DMS114 treated with DMSO at 0.1 percent for 48 hours (cell line): Measurements from ENCODE around the gene INPP5A.

Experiments used
- DNase-seq: peaks from one replicate; lab custom pipeline; 2025; ENCODE audit not compliant: unreplicated experiment; lab: John Stamatoyannopoulos, UW

Gene INPP5A

DNA sequence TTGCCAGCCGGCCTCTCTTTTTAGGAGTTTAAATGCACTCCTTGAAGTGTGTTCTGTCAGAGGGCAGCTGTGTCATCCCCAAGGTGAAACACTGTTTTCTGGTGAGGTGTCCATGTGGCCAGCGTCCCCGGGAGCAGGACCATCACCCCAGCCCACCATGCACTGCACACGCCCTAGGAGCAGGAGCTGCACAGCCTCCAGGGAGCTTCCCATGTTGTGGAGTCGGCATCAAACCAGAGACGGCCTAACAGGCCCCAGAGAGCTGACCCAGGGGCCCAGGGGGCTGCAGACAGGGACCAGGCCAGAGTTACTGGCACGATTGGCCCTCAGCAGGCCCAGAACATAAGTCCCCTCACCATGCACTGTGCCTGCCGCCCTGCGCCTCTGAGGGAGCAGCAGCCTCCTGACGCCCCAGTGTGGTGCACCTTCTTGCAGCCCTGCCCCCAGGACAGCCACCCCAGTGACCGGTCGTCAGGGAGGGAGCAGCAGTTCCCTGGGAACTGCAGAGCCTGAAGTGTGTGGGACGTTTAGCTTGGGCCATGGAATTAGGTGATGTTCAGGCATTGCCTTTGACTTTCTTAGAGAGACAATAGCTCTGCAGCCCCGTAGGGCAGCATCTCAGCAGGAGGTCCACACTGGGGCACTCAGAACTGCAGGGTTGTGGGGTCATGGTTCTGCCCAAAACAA is 150.4 kb downstream of the INPP5A start:
- DNase-seq = no peak

DNA sequence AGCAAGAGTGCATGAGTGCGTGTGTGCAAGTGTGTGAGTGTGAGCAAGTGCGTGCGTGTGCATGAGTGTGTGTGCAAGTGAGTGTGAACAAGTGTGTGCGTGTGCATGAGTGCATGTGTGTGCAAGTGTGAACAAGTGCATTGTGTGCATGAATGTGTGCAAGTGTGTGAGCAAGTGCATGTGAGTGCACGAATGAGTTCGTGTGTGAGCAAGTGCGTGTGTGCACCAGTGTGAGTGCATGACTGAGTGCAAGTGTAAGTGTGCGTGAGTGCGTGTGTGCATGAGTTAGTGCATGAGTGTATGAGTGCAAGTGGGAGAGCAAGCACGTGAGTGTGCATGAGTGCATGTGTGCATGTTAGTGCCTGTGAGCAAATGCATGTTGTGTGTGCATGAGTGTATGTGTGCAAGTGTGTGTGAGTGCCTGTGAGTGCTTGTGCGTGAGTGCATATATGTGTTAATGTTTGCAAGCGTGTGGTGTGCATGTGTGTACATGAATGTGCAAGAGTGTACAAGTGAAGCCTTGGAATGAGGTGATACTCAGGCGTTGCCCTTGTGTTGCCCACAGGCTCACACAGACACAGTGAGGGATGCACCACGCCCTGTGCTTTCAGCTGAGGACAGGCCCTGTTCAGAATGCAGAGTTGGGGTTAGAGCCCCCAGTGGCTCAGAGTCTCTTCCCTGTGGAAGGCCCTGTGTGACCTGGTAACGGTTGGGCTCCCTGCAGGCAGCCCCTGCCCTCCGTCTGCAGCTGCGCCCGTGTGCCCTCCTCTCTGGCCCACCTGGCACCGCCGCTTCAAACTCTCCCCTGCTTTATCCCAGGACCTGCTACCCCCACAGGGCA is 151.2 kb downstream of the INPP5A start:
- DNase-seq = no peak

DNA sequence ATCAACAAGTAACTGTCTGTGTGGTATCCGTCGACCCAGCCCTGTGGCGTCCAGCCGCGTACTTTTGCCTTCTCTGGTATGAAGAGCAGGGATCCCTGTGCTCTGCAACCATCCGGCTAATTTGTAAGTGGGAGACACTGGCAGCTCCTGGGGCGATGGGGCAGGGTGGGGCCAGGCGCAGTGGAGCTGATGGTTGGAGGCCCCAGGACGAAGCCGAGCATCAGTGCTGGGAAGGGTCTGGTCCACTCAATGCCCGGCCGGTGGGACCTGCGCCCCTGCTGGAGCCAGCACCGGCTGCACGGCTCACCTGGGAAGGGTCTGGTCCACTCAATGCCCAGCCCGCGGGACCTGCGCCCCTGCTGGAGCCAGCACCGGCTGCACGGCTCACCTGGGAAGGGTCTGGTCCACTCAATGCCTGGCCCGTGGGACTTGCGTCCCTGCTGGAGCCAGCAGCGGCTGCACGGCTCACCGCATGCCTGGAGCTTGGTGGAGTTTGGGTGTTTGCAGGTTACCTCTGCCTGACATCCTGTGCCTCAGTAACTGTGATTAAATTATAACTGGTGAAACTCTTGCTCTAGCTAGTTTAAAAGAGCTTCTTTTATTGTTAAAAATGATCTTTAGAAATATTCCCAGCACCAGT is 152.3 kb downstream of the INPP5A start:
- no peak for DNase-seq

DNA sequence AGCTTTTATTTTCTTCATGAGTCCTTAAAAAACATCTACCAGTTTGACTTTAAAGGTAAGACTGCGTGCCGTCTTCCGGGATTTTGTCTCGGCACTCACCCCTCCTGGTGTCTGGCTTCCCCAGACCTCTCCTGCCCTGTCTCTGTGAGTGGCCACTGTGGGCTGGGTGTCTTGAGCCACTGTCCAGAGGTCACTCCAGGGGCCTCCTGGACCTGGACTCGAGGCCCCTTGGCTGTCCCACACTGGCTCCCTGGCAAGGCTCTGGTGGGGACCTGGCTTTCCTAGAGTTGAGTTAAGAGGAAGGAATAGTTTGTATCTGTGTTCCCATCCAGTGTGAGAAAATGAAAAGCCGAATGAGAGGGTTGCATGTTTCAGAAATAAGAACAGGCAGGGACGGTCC is 152.8 kb downstream of the INPP5A start:
- DNase-seq = no peak

DNA sequence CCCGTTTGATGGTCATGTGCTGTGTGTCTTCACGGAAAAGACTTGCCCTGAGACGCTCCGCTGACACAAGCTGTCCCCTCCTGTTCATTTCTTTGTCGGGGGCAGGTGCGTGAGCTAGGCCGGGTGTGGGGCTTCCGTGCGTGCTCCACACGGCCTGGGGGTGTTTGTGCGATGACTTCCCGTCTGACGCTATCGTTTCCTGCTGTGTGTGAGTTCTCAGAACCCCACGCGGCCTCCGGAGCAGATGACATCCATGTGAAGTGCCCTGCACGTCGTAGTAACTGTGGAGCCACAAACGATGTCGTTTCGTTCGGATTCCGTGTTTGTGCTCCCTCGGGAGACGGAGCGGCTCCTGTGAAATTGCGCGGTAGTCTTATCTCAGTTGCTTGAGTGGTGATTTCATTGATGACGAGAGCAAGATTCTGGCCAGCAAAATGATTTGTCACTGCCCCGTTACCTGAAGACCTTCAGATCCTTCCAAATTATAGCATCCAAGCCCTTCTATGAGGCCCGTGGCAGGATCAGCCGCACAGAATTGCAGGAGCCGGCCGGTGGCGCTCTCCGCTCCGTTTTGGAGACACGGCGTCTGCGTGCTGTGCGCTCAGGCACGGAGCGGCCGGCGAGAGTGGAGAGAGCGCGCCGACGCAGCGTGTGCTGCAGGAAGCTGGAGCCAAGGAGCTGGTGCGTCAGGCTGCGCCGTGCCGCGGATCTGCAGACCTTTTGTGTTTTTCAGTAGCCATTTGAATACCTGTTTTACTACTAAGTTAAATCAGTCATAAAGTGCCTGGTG is 153.4 kb downstream of the INPP5A start:
- no peak for DNase-seq

DNA sequence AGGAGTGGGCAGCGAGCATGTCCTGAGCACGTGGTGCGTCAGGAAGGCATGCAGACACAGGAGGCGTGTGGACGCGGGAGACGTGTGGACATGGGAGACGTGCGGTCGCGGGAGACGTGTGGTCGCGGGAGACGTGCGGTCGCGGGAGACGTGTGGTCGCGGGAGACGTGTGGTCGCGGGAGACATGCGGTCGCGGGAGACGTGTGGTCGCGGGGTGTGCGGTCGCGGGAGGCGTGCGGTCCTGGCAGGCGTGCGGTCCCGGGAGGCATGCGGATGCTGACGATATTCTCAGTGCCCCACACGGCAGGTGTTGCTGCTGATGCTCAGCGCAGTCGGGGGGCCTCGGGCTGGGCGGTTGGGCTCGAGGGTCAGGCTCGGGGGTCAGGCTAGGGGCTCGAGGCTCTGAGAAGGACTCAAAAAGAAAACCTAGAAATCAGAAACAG is 154.1 kb downstream of the INPP5A start:
- DNase-seq = no peak

DNA sequence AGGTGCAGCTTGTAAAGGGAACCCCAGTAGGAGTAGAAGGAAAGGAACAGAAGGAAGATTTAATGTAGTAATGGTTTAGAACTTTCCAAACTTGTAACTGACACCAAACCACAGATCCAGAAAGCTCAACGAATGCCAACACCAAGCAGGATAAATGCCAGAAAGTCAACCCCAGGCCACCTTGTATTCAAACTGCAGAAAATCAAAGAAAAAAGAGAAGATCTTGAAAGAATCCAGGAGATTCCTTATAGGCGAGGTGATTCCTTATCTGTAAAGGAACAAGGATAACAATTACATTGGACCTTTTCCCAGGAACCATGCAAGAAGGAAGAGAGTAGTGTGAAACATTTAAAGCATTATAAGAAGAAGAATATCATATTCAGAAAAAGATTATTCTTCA is 154.7 kb downstream of the INPP5A start:
- DNase-seq = no peak

DNA sequence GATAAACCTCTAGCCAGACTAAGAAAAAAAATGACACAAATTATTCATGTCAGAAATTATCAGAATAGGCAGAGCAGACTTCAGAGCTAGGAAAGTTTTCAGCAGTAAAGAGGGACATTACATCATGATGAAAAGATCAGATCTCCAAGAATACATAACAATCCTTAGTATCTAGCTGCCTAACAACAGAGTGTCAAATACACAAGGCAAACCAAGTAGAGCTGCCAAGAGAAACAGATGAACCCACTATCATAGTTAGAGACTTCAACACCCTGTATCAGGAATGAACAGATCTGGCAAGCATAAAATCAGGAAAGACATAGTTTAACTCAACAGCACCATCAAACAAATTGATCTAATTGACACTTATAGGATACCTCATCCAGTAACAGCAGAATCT is 156.1 kb downstream of the INPP5A start:
- no peak for DNase-seq

DNA sequence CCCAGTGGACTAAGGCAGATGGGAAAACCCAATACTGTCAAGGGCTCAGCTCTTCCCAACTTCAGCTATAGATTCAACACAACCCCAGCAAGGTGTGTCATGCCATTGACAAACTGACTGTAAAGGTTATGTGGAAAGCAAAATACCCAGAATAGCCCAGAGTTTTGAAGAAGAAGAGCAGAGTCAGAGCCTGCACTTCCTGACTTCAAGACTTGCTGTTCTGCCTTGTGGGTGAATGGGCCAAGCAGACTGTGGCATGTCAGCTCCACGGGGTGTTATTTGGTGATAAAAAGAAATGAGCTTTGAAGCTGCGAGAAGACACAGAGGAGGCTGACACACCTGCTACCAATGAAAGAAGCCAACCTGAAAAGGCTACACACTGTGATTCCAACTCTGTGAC is 158.6 kb downstream of the INPP5A start:
- no peak for DNase-seq

DNA sequence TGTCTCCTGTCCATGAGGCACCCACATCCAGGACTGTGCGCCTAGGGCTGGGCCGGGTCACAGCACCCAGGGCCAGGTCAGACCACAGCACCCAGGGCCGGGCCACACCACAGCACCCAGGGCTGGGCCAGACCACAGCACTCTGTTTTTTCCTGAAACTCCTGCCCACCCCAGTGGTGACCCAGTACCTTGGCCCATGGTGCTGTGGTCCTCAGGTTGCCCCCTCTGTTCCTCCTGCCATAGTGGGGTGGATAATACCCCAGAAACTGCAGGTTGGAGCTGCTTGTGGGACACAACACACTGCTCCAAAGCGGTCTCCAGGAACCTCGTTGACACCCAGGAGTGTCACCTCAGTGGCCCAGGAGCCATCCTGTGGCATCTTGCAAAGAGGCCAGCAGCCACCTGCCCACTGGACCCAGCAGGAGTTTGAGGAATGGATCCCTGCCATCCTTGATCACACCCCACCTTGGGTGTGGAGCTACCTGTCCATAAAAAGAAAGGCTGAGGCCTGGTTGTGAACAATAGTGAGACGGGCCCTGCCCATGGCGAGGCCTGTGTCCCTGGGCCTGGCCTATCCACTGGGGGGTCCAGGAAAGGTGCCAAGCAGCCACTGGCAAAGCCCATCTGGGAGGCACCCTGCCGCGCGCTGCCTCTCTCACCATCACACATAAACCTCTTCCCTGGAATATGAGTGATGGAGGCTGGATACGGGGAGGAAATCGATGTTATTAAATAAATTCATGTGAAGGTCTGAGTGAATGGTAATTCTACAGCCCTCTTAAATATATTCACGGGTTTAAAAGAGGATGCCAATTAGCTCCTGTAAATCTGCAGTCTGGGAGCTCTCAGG is 159.4 kb downstream of the INPP5A start:
- DNase-seq = no peak

DNA sequence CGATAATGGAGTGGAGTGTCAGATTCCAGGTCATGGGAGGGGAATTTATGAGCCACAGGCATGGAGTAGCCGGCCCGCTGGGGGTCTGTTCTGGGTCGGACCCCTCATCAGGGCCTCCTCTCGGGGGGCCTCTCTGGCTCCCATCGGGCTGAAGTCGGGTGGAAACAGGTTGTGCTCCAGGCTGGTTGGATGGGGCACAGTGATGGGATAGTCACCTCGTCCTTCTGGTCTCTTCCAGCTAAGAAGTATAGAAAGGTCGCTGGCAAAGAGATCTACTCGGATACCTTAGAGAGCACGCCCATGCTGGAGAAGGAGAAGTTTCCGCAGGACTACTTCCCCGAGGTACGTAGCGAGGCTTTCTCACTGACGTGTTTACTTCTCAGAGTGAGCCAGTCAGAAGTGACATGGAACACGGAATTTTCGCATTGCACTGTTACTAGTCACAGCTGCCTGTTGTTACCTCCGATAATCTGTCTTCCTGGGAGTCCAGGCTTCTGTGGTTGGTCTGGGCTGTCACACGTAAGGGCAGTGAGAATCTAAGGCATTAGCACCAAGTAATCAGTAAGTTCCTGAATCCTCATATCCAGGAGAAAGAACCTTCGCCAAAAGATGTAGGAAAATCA is 160.1 kb downstream of the INPP5A start:
- DNase-seq = no peak

DNA sequence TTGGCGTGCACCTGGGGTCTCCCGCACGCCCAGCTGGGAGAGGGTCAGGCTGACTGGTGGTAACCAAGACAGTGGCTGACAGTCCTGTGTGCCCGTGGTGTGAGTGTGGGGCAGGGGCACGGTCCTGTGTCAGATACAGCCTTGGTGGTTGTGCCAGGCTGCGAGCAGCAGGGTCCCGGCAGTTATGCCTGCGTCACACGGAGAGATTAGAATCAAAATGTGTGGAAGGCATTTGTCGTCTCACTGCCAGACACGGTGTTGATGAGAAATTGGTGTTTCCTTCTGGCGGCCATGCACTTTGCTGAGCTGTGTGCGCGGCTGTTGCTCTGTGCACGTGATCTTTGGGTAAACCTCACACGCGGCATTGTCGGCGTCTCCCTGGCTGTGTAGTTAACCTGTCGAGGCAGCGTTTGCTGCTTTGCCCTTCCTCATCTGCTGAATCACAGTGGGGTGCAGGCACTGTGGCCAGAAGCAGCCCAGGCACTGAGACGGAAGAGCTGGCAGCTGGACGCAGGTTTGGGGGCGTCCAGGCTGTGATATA is 160.7 kb downstream of the INPP5A start:
- DNase-seq = no peak

DNA sequence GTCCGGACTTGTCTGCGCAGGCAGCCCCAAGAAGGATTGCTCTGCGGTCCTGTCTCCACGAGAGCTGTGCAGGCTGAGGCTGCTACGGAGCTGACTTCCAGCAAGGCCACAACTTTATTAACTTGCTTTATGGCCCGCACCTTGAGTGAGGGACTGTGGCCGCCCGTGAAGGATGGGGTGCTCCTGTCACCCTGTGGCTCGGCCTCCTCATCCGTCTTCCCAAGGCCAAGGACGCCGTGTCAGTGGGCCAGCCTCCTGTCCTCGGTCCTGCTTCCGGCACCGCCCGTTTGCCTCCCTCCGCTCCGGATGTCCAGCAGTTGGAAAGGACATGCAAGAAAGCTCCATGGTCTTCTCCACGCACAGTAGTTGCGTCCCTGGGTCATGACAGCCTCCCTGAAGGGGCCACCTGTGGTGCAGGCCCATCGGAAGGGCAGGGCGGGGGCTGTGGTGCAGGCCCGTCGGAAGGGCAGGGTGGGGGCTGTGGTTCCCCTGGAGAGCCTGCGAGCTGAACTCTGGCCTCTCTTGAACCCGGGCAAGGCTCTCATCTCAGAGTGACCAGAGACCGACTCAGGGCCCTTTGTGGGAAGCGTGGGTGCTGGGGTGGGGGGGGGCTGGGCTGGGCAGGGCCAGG is 161.3 kb downstream of the INPP5A start:
- no peak for DNase-seq

DNA sequence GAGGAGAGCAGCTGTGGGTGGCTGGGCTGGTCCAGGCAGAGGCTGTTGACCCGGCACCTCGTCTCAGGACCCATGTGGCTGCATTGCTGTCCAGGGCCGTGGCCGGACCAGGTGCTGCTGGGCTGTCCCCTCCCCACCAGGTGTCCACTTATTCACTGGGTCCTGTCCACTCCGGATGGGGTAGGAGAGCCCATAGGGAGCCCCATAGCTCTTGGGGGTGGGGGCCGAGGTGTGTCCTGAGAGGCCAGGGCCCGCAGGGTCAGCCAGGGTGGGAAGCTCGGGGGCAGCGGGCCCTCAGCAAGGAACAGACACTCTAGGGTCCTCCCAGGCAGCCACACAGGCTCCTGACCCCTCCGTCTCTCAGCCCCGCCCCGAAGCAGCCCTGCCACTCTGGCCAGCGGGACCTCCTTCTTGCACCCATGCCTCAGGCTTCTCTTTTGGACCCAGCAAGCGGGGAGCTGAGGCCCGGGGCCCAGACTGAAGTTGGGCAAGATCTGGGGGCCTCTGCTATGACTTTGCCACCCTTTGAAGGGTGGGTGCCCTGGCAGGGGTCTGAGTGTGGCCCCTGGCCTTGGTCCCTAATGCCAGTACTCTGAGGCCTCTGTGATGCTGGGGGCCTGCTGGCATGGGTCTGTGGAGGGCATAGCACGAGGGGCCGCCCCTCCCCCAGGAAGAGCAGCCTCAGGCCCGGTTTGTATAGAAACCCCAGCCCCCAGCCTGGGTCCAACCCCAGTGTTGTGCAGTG is 162.0 kb downstream of the INPP5A start:
- DNase-seq = no peak

DNA sequence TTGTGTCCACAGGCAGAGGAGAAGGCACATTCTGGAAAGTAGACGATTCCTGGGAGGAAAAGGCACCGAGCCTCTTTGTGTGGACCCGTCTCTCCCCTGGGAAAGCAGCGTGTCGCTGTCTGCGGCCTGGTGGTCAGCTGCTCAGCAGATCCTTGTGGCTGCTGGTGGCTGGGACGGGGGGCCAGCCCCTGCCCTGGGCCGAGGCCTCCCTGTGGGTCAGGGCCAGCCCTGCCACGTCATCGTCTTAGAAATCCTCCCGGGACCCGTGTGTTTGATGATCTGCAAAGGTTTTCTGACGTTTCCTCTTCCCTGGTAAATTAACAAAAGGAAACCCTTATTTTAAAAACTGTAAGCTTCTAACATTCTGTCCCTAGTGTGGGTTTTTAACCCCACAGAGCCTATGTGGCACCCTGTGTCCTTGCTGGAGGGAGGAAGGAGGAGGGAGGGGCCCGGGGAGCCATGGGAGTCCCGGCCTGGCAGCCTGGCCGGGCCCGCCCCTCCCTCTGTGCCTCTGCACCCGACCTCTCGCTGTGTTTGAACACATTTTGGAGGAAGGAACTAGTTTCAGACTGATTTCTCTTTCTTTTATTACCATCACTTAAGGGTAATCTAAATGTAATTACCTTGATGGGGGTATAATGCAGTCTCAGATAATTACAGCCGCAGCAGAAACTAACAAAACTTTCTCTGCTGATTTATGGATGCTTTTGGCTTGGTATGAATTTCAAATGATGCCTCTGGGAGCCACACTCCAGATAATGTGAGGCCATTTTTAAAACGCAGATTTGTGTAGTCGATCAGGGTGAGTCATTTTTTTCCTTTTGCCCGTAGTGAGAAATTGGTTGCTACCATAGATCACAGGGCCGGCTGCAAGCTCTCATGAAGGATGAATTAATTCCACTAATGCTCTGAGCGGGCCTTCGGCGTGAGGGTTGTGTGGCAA is 162.8 kb downstream of the INPP5A start:
- no peak for DNase-seq

DNA sequence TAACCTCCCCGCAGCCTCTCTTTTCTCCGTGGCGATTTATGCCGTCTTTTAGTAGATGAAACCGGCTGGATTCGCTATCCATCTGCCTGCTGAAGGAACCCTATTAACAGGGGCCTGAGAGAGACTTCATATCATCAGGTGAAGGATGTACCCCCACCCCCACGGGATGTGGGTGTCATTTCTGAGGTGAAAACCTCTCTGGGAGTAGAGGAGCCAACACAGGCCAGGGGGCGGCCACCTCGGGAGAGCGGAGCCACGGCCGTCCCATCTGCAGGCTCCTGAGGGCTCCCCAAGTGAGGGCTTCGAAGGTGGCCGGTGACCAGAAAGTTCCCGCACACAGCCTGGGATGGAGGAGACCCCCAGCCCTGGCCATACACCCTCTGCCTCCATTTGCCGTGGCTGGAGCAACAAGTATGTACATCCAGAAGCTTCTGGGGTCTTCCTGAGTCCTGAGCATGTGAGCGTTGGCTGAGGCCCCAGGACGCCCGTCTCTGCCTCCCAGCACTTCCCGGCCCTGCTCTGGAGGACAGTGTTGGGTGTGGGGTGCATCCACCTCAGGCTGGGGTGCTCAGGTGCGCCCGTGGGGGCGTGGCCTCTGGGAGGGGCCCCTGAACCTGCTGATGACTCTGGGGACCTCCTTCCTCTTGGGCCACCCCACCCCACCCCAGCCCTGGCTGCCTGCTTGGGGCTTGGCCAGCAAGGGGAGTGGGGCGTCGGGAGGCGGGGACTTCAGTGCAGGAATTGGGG is 163.7 kb downstream of the INPP5A start:
- DNase-seq = no peak

DNA sequence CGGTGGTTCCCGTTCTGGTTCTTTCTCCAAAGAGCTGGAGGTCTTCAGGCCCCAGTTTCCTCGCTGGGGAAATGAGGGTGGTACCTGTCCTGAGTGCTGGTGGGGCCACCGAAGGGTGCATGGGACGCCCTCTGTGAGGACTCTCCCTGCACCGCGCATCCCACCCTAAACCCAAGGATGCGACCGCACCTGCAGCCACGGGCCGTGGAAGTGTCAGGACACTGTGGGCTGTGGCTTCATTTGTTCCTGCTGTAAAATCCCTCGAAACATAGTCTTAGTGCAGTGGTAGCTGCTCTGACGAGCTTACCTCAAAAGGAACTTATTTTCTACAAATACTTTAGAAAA is 164.2 kb downstream of the INPP5A start:
- no peak for DNase-seq
